ENCODE results near the gene SCARB2. TPM values are rescaled to one million over a fixed set of nuclear protein-coding genes. Genes with fewer than 3 reads are reported as not detected.

The SCARB2 gene
- total RNA-seq, 1 donor from 2014 or later: 97.4 TPM

DNA sequence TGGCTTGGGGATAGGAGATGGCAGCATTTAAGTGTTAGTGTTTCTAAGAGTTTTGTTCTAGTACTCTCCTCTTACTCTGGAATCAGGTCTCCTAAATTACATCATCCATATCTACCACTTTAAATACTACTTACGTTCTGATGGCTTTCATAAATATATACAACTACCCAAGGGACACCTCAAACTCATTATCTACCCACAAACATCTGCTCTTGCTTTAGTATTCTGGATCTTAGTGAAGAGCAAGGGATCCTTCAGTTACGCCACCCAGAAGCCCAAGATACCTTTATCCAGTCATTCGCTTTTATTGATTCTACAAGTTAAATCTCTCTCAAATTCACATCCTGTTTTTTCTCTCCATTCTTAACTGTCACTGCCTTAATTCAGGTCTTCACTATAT, 72.4 kb downstream of the SCARB2 start:
- no peaks in the 10 kb centered on the region for H3F3A ChIP-seq (ENCODE audit: low read depth)
- DNase-seq (ENCODE audit: low spot score): no peak
- no peaks in the 10 kb centered on the region for H3K9me3 ChIP-seq (ENCODE audit: low read depth)
- H3K4me1 ChIP-seq: peaks cover 6% of the 10 kb centered on the region
- H3K4me1 Mint-ChIP-seq: peaks cover 9% of the 10 kb centered on the region
- no peak for TF ChIP-seq CTCF (IDR thresholded peaks at IDR 0.05)
- TF ChIP-seq EZH2phosphoT487 (IDR thresholded peaks at IDR 0.05): no peak
- no peak for TF ChIP-seq EZH2 (IDR thresholded peaks at IDR 0.05)
- H4K20me1 ChIP-seq (ENCODE audit: low read depth): peaks cover 38% of the 10 kb centered on the region
- H3K27me3 ChIP-seq: no peaks in the 10 kb centered on the region
- no peaks in the 10 kb centered on the region for H3K9me3 Mint-ChIP-seq
- peaks cover 28% of the 10 kb centered on the region for H3K36me3 ChIP-seq
- no peak overlapping the region for H3K4me3 ChIP-seq
- H3K4me2 ChIP-seq: no peak overlapping the region
- no peaks in the 10 kb centered on the region for H3K27me3 Mint-ChIP-seq (ENCODE audit: insufficient read depth, low read depth)
- H3K79me2 ChIP-seq (ENCODE audit: low read depth): peaks cover 99% of the 10 kb centered on the region
- no peak overlapping the region for H3K27ac ChIP-seq
- no peak overlapping the region for H3K9ac ChIP-seq
- no peak overlapping the region for H3K4me3 Mint-ChIP-seq
- no peak overlapping the region for H2AFZ ChIP-seq (replicated peaks)
- no peak overlapping the region for H3K27ac Mint-ChIP-seq
- H3K36me3 Mint-ChIP-seq: peaks cover 43% of the 10 kb centered on the region

GRCh38 chr4:76127754-76128153, 85.9 kb downstream of the SCARB2 start:
- H3K79me2 ChIP-seq (ENCODE audit: low read depth): peaks cover 46% of the 10 kb centered on the region
- no peaks in the 10 kb centered on the region for H4K20me1 ChIP-seq (ENCODE audit: low read depth)
- H3K4me1 ChIP-seq: no peaks in the 10 kb centered on the region
- Mint-ChIP-seq H3K27me3 (ENCODE audit: insufficient read depth, low read depth) (no peaks in the 10 kb centered on the region), H3K27ac (no peak overlapping the region), H3K4me1 (no peaks in the 10 kb centered on the region), H3K4me3 (no peak overlapping the region), H3K36me3 (peaks cover 36% of the 10 kb centered on the region), H3K9me3 (no peaks in the 10 kb centered on the region)
- TF ChIP-seq EZH2phosphoT487 (IDR thresholded peaks at IDR 0.05) (no peak), EZH2 (IDR thresholded peaks at IDR 0.05) (no peak)
- H3K4me2 ChIP-seq: no peak overlapping the region
- no peak overlapping the region for H3K9ac ChIP-seq
- H3K27ac ChIP-seq: no peak overlapping the region
- no peaks in the 10 kb centered on the region for H3K27me3 ChIP-seq
- no peak for DNase-seq (ENCODE audit: low spot score)
- H3K4me3 ChIP-seq: no peak overlapping the region
- no peaks in the 10 kb centered on the region for H3K9me3 ChIP-seq (ENCODE audit: low read depth)
- H3K36me3 ChIP-seq: peaks cover 63% of the 10 kb centered on the region
- no peak overlapping the region for H2AFZ ChIP-seq (replicated peaks)
- no peaks in the 10 kb centered on the region for H3F3A ChIP-seq (ENCODE audit: low read depth)

- Histone ChIP-seq H3K4me1 (no peaks in the 10 kb centered on the region), H3K36me3 (peaks cover 67% of the 10 kb centered on the region), H3K9ac (no peak overlapping the region), H3K79me2 (ENCODE audit: low read depth) (peaks cover 36% of the 10 kb centered on the region), H3K27me3 (no peaks in the 10 kb centered on the region), H3K27ac (no peak overlapping the region), H3K4me3 (no peak overlapping the region), H4K20me1 (ENCODE audit: low read depth) (no peaks in the 10 kb centered on the region), H3K9me3 (ENCODE audit: low read depth) (no peaks in the 10 kb centered on the region), H3F3A (ENCODE audit: low read depth) (peaks cover 5% of the 10 kb centered on the region), H2AFZ (replicated peaks) (no peak overlapping the region), H3K4me2 (no peak overlapping the region)
- no peaks in the 10 kb centered on the region for H3K9me3 Mint-ChIP-seq
- no peak for TF ChIP-seq EZH2phosphoT487 (IDR thresholded peaks at IDR 0.05)
- TF ChIP-seq EZH2 (IDR thresholded peaks at IDR 0.05): no peak
- no peak for TF ChIP-seq CTCF (IDR thresholded peaks at IDR 0.05)
- no peak for DNase-seq (ENCODE audit: low spot score)
- H3K27me3 Mint-ChIP-seq (ENCODE audit: insufficient read depth, low read depth): no peaks in the 10 kb centered on the region
- peaks cover 42% of the 10 kb centered on the region for H3K36me3 Mint-ChIP-seq
- no peaks in the 10 kb centered on the region for H3K4me1 Mint-ChIP-seq
- H3K4me3 Mint-ChIP-seq: no peak overlapping the region
- H3K27ac Mint-ChIP-seq: no peak overlapping the region
These were observed 87.8 kb downstream of the SCARB2 start for GRCh38 chr4:76125816-76126215.

- Mint-ChIP-seq H3K4me3 (no peak overlapping the region), H3K9me3 (no peaks in the 10 kb centered on the region), H3K27ac (no peak overlapping the region), H3K27me3 (ENCODE audit: insufficient read depth, low read depth) (no peaks in the 10 kb centered on the region), H3K4me1 (no peaks in the 10 kb centered on the region), H3K36me3 (peaks cover 58% of the 10 kb centered on the region)
- H3K79me2 ChIP-seq (ENCODE audit: low read depth): peaks cover 6% of the 10 kb centered on the region
- no peak overlapping the region for H3K9ac ChIP-seq
- no peak overlapping the region for H3K4me2 ChIP-seq
- no peak overlapping the region for H2AFZ ChIP-seq (replicated peaks)
- peaks cover 8% of the 10 kb centered on the region for H3F3A ChIP-seq (ENCODE audit: low read depth)
- no peak for DNase-seq (ENCODE audit: low spot score)
- no peak overlapping the region for H3K27ac ChIP-seq
- peaks cover 60% of the 10 kb centered on the region for H3K36me3 ChIP-seq
- no peaks in the 10 kb centered on the region for H3K4me1 ChIP-seq
- no peaks in the 10 kb centered on the region for H3K9me3 ChIP-seq (ENCODE audit: low read depth)
- no peak overlapping the region for H3K4me3 ChIP-seq
- TF ChIP-seq EZH2phosphoT487 (IDR thresholded peaks at IDR 0.05) (no peak), CTCF (IDR thresholded peaks at IDR 0.05) (no peak), EZH2 (IDR thresholded peaks at IDR 0.05) (no peak)
- H3K27me3 ChIP-seq: no peaks in the 10 kb centered on the region
- no peaks in the 10 kb centered on the region for H4K20me1 ChIP-seq (ENCODE audit: low read depth)
These were observed 93.4 kb downstream of the SCARB2 start for GRCh38 chr4:76120199-76120598.

Data from neural progenitor cell (in vitro differentiated cells).